K562 (cell line): ENCODE measurements around the gene TSPAN18. TPM values are rescaled to one million over a fixed set of nuclear protein-coding genes. Genes with fewer than 3 reads are reported as not detected.
A peak's percentile ranks its signal among the peaks of the same experiment; 100 is the strongest.

ENCODE experiments used
- ATAC-seq: fragments of 200-7000 bp; cut with Tn5 transposase; 3 replicates; pipeline ENCODE4 v1.9.1; 2020; ENCODE audit warnings: moderate library complexity
- BruUV-seq: library from RNA; stranded (reverse); fragments of 400-500 nt; replicated peaks from 2 replicates; lab custom pipeline; 2021; lab: Mats Ljungman, UMichigan
- CTCF ChIA-PET: fragments of 300-600 bp; formaldehyde crosslinking; extraction: SDS; loops from one replicate; lab custom pipeline; 2021; ENCODE audit warnings: low intra/inter-chr PET ratio; lab: Yijun Ruan, JAX
- POLR2A ChIA-PET: fragments of 300-600, 350-650 bp; sonication (Branson Sonifier 250); formaldehyde crosslinking; extraction: SDS; loops from one replicate; lab custom pipeline; 2021; ENCODE audit warnings: antibody characterized with exemption, inconsistent platforms; lab: Yijun Ruan, JAX
- DNase-seq, 4 experiments: peaks; one replicate each; pipeline versions ENCODE4 v3.0.0 to v3.0.0-alpha.2; 2011 to 2018; ENCODE audit warnings: low spot score in 3 of 4, mixed read lengths in 3 of 4; ENCODE audit errors: extremely low read depth in 1 of 4
- FAIRE-seq: peaks from 2 replicates; lab custom pipeline; 2011; peaks lifted over from hg19 to GRCh38; lab: Jason Lieb, UNC
- H2AFZ ChIP-seq: 2 replicates; pipeline ENCODE4 v1.6.0; 2011; ENCODE audit warnings: low read depth, low read length, control low read depth, inconsistent platforms
- H3K27ac ChIP-seq: fragments of 200-600 bp; 3 replicates; pipeline ENCODE4 v1.8.0; 2011; ENCODE audit warnings: low read depth, mild to moderate bottlenecking, control low read depth, inconsistent platforms, low read length, moderate library complexity, mixed read lengths; ENCODE audit errors: extremely low read depth
- H3K27me3 ChIP-seq, 2 experiments: fragments of 300-600 bp in 1 of 2; 2 replicates in 1 of 2; 3 replicates in 1 of 2; pipeline versions ENCODE4 v1.6.0 to v1.8.0; 2011; ENCODE audit warnings: inconsistent platforms in 2 of 2, low read length in 2 of 2, mild to moderate bottlenecking in 1 of 2, mixed read lengths in 1 of 2, moderate library complexity in 1 of 2; ENCODE audit not compliant: control insufficient read depth in 2 of 2, insufficient read depth in 2 of 2
- H3K36me3 ChIP-seq: fragments of 300-600 bp; 3 replicates; pipeline ENCODE4 v1.8.0; 2011; ENCODE audit warnings: mild to moderate bottlenecking, low read length, inconsistent platforms; ENCODE audit not compliant: control insufficient read depth, insufficient read depth
- H3K4me1 ChIP-seq, 2 experiments: fragments of 200-600 bp in 1 of 2; replicated peaks in 1 of 2; 2 replicates in 1 of 2; 3 replicates in 1 of 2; pipeline versions ENCODE4 v1.5.1 to v1.8.0; 2011; ENCODE audit warnings: inconsistent platforms in 2 of 2, low read length in 2 of 2, mild to moderate bottlenecking in 1 of 2, mixed read lengths in 1 of 2, moderate library complexity in 1 of 2; ENCODE audit not compliant: control insufficient read depth in 2 of 2, insufficient read depth in 2 of 2
- H3K4me2 ChIP-seq: 2 replicates; pipeline ENCODE4 v1.6.1; 2011; ENCODE audit warnings: low read length, control low read depth, inconsistent platforms, mixed read lengths; ENCODE audit not compliant: insufficient read depth
- H3K4me3 ChIP-seq: fragments of 200-600 bp; sonication (generic), shearing (Covaris generic); 2 replicates; pipeline ENCODE4 v1.5.1; 2016; ENCODE audit warnings: control low read depth, inconsistent platforms
- H3K79me2 ChIP-seq: fragments of 200-600 bp; 3 replicates; pipeline ENCODE4 v1.8.0; 2011; ENCODE audit warnings: low read length, inconsistent platforms; ENCODE audit not compliant: control insufficient read depth, insufficient read depth
- H3K9ac ChIP-seq, 2 experiments: 2 replicates each; pipeline versions ENCODE4 v1.6.0 to v1.6.1; 2011; ENCODE audit warnings: low read depth in 2 of 2, low read length in 2 of 2, control low read depth in 1 of 2, inconsistent platforms in 1 of 2, mild to moderate bottlenecking in 1 of 2, mixed read lengths in 1 of 2; ENCODE audit not compliant: insufficient read depth in 1 of 2
- H3K9me1 ChIP-seq: one replicate; pipeline ENCODE4 v1.6.0; 2011; ENCODE audit warnings: inconsistent platforms, mild to moderate bottlenecking, low read length, moderate library complexity; ENCODE audit not compliant: control insufficient read depth, insufficient read depth
- H3K9me3 ChIP-seq: replicated peaks from 2 replicates; pipeline ENCODE4 v1.5.1; 2011; ENCODE audit warnings: low read depth, low read length, inconsistent platforms; ENCODE audit not compliant: control insufficient read depth, insufficient read depth
- H4K20me1 ChIP-seq: replicated peaks from 2 replicates; pipeline ENCODE4 v1.6.1; 2011; ENCODE audit warnings: low read length, inconsistent platforms, mixed read lengths; ENCODE audit not compliant: control insufficient read depth, insufficient read depth
- CHD1 ChIP-seq: fragments of 200-600 bp; sonication (generic); IDR thresholded peaks from one replicate; pipeline ENCODE4 v1.6.1; 2012; ENCODE audit warnings: mild to moderate bottlenecking, moderate library complexity, low read length, inconsistent platforms
- CXXC5 ChIP-seq: fragments of 250-450 bp; sonication (Bioruptor Pico); IDR thresholded peaks from 2 replicates; pipeline ENCODE4 v1.8.0; 2022; ENCODE audit warnings: inconsistent platforms, mild to moderate bottlenecking, moderate library complexity
- FOSL1 ChIP-seq: fragments of 200-800 bp; sonication (Bioruptor generic); conservative IDR thresholded peaks from 2 replicates; pipeline ENCODE4 v1.6.1; 2016; ENCODE audit warnings: missing genetic modification characterization, missing compliant biosample characterization
- JUND ChIP-seq, 2 experiments: IDR thresholded peaks; 2 replicates in 1 of 2; 3 replicates in 1 of 2; pipeline ENCODE4 v1.6.1; 2011; ENCODE audit warnings: borderline replicate concordance in 2 of 2, low read depth in 2 of 2, low read length in 2 of 2, improper control_type of control experiment in 1 of 2, missing biosample characterization in 1 of 2, missing genetic modification characterization in 1 of 2, missing genetic modification reagents in 1 of 2
- MEIS2 ChIP-seq: fragments of 450-650 bp; IDR thresholded peaks from 2 replicates; pipeline ENCODE4 v1.6.1; 2014; ENCODE audit warnings: mild to moderate bottlenecking; ENCODE audit not compliant: partially characterized antibody
- NR2C2 ChIP-seq, 2 experiments: fragments of 200-800 bp in 1 of 2; sonication (Bioruptor generic) in 1 of 2; sonication (generic) in 1 of 2; formaldehyde crosslinking in 1 of 2; IDR thresholded peaks; 2 replicates each; pipeline versions ENCODE4 v1.6.1 to v1.8.0; 2016 to 2022; ENCODE audit warnings: mild to moderate bottlenecking in 1 of 2, missing compliant biosample characterization in 1 of 2, missing genetic modification characterization in 1 of 2, missing genetic modification reagents in 1 of 2
- SRSF9 ChIP-seq: fragments of 200-400 bp; formaldehyde crosslinking; IDR thresholded peaks from 2 replicates; pipeline ENCODE4 v1.6.1; 2017; ENCODE audit warnings: low read depth, low read length, borderline replicate concordance
- ZNF766 ChIP-seq: fragments of 200-800 bp; sonication (Bioruptor generic); conservative IDR thresholded peaks from 2 replicates; pipeline ENCODE4 v1.6.1; 2016; ENCODE audit warnings: missing genetic modification characterization, missing compliant biosample characterization
- WGBS: fragments of 100-300 bp; shearing (Covaris generic); methylation state at CpG from one replicate; pipeline ENCODE4 v1.1.6; 2016; ENCODE audit warnings: low coverage, mixed read lengths; ENCODE audit not compliant: insufficient coverage; ENCODE audit errors: missing lambda C conversion rate; 5-methylcytosine and 5-hydroxymethylcytosine counted together
- in situ Hi-C: fragments of 300-500 bp; cut with MboI; formaldehyde crosslinking; loops from 4 replicates; pipeline ENCODE4 v1.15.0; 2018; ENCODE audit warnings: inconsistent platforms, mixed read lengths
- intact Hi-C: fragments of 100-400 bp; cut with micrococcal nuclease; formaldehyde crosslinking; loops from 2 replicates; pipeline ENCODE4 v1.14.2; 2022
- polyA plus RNA-seq, 8 experiments: library from polyadenylated mRNA; depleted of rRNA in 4 of 8; stranded (reverse) in 5 of 8; unstranded in 3 of 8; fragments of >200 nt; fragmentation: Nextera tagmentation in 2 of 8; fragmentation: Illumina TruSeq in 1 of 8; extraction: Ambion mirVana in 2 of 8; extraction: Trizol in 1 of 8; gene quantifications; 2 replicates each; pipeline versions ENCODE4 v1.2.1 to v1.2.3, GENCODE V29; 2011 to 2014; ENCODE audit warnings: inconsistent platforms in 1 of 8, missing spikeins in 1 of 8
- total RNA-seq, 7 experiments: library from RNA; depleted of rRNA in 6 of 7; stranded (reverse); fragments of >200 nt in 6 of 7; fragmentation: Illumina TruSeq in 2 of 7; extraction: Trizol in 2 of 7; gene quantifications; 2 replicates each; pipeline versions ENCODE4 v1.2.1 to v1.2.3, GENCODE V29; 2011 to 2021; ENCODE audit warnings: low replicate concordance in 1 of 7
- TF ChIP-seq, protein P1 (sequence below), 2 experiments: IDR thresholded peaks in 1 of 2; conservative IDR thresholded peaks in 1 of 2; 2 replicates each; pipeline ENCODE4 v1.6.1; 2016; ENCODE audit warnings: low read depth in 2 of 2, mild to moderate bottlenecking in 1 of 2, missing compliant biosample characterization in 1 of 2, missing genetic modification characterization in 1 of 2, moderate library complexity in 1 of 2
- TF ChIP-seq, protein P2 (sequence below), 2 experiments: fragments of 450-650 bp in 1 of 2; sonication (generic) in 1 of 2; formaldehyde crosslinking in 1 of 2; IDR thresholded peaks in 1 of 2; conservative IDR thresholded peaks in 1 of 2; 2 replicates each; pipeline versions ENCODE4 v1.6.1 to v1.8.1; 2016 to 2023; ENCODE audit warnings: mild to moderate bottlenecking in 2 of 2, moderate library complexity in 2 of 2, inconsistent platforms in 1 of 2, missing genetic modification reagents in 1 of 2

The TSPAN18 gene
- total and polyA plus RNA-seq, 9 of the 15 experiments (the other 6 are each of a cell fraction or from before 2014, with no cell fraction given) = 0.17 to 0.35 (median 0.22) TPM; not detected in 4

DNA sequence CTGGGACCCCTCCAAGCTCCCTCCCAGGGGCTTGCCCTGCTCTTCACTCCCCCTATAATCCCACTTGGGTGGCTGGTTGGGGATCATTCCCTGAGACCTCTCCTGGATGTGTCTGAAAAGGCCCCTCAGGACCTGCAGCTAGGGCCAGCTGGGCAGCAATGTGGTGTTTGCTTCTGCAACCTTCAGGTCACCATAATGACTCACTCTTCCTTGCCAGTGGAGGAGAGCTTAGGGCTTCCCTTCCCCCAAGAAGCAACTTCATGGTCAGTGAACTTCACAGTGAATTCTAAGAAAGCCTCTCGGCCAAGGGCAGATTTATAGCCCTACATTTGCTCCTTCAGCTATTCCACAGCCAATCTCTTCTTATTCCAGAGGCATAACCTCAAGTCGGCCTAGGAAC, 45.1 kb upstream of the TSPAN18 start:
- no peak for FAIRE-seq
- Histone ChIP-seq H3K27me3 (peaks cover 18 to 25% of the 10 kb centered on the region in 2 experiments; a peak in 4 of 5 replicates), H3K4me1 (no peaks in the 10 kb centered on the region; a peak in 1 of 5 replicates), H2AFZ (no peak overlapping the region), H3K9me3 (no peaks in the 10 kb centered on the region), H3K9me1 (no peaks in the 10 kb centered on the region), H3K36me3 (no peaks in the 10 kb centered on the region), H3K4me2 (no peak overlapping the region), H4K20me1 (no peaks in the 10 kb centered on the region; the same call in 1 of the 2 replicates), H3K4me3 (no peak overlapping the region), H3K9ac (no peak overlapping the region), H3K79me2 (no peaks in the 10 kb centered on the region), H3K27ac (no peak overlapping the region)
- CTCF ChIA-PET = no interaction called here
- WGBS = 3% methylated on average over 2 of the region's 2 CpGs
- POLR2A ChIA-PET = interaction anchor here (0.6 kb wide), 2 partner anchors 393 to 464 kb away, joined by 3 read pairs; no protein-coding TSS in a partner anchor
- peak in 1 of 4 experiments; percentile 12 for DNase-seq
- in situ Hi-C loops (no loop called here), intact Hi-C loops (no loop called here)
- no peak for ATAC-seq
- BruUV-seq = no TSS peak
- TF ChIP-seq SRSF9 = no peak
- TF ChIP-seq CHD1 = no peak
- TF ChIP-seq CXXC5 (CRISPR knock-in tag) = no peak
- TF ChIP-seq MEIS2 = peak; percentile 47
- no peak for TF ChIP-seq ZNF766 (CRISPR knock-in tag)
- 0 out of 2 replicates have a peak, but pooled peaks have one; percentile 14 for TF ChIP-seq JUND (IDR thresholded peaks at IDR 0.05; ENCODE audit: borderline replicate concordance, low read depth, low read length)
- TF ChIP-seq JUND (tag; IDR thresholded peaks at IDR 0.05; ENCODE audit: borderline replicate concordance, low read depth, low read length) = no peak; the same call in 2 of the 3 replicates
- TF ChIP-seq, protein P1, sequence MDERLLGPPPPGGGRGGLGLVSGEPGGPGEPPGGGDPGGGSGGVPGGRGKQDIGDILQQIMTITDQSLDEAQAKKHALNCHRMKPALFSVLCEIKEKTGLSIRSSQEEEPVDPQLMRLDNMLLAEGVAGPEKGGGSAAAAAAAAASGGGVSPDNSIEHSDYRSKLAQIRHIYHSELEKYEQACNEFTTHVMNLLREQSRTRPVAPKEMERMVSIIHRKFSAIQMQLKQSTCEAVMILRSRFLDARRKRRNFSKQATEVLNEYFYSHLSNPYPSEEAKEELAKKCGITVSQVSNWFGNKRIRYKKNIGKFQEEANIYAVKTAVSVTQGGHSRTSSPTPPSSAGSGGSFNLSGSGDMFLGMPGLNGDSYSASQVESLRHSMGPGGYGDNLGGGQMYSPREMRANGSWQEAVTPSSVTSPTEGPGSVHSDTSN (CRISPR knock-in tag; IDR thresholded peaks at IDR 0.05; ENCODE audit: low read depth) = no peak
- TF ChIP-seq, protein P1 (tag; conservative IDR thresholded peaks at IDR 0.05; ENCODE audit: low read depth) = 0 out of 2 replicates have a peak, but pooled peaks have one; percentile 37
- TF ChIP-seq, protein P2, sequence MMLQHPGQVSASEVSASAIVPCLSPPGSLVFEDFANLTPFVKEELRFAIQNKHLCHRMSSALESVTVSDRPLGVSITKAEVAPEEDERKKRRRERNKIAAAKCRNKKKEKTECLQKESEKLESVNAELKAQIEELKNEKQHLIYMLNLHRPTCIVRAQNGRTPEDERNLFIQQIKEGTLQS (IDR thresholded peaks at IDR 0.05) = peak; percentile 15; the same call in 1 of the 2 replicates
- TF ChIP-seq, protein P2 (CRISPR knock-in tag; conservative IDR thresholded peaks at IDR 0.05) = no peak
- no peak for TF ChIP-seq NR2C2 (CRISPR knock-in tag; IDR thresholded peaks at IDR 0.05)
- peak; percentile 51; the same call in 1 of the 2 replicates for TF ChIP-seq NR2C2 (tag; IDR thresholded peaks at IDR 0.05)
- peak; percentile 68 for TF ChIP-seq FOSL1 (tag)
